ENCODE results near the gene COBL.

The COBL gene

GRCh38 chr7:51114501-51114900 lies 202.1 kb downstream of the COBL start:
- no peak for DNase-seq (ENCODE audit: low spot score)

GRCh38 chr7:51113962-51114361 lies 202.6 kb downstream of the COBL start:
- no peak for DNase-seq (ENCODE audit: low spot score)

GRCh38 chr7:51113560-51113959 lies 203.0 kb downstream of the COBL start:
- DNase-seq (ENCODE audit: low spot score): no peak

- DNase-seq (ENCODE audit: low spot score): no peak
Observed at GRCh38 chr7:51111241-51111940, 205.2 kb downstream of the COBL start.

GRCh38 chr7:51108134-51108533 lies 208.5 kb downstream of the COBL start:
- DNase-seq (ENCODE audit: low spot score): no peak

GRCh38 chr7:51104278-51104677 lies 212.3 kb downstream of the COBL start:
- no peak for DNase-seq (ENCODE audit: low spot score)

GRCh38 chr7:51103718-51104117 lies 212.9 kb downstream of the COBL start:
- DNase-seq (ENCODE audit: low spot score): no peak

- no peak for DNase-seq (ENCODE audit: low spot score)
Observed at GRCh38 chr7:51102828-51103227, 213.8 kb downstream of the COBL start.

GRCh38 chr7:51101111-51101757 lies 215.4 kb downstream of the COBL start:
- DNase-seq (ENCODE audit: low spot score): no peak

GRCh38 chr7:51090411-51090810 lies 226.2 kb downstream of the COBL start:
- no peak for DNase-seq (ENCODE audit: low spot score)

- no peak for DNase-seq (ENCODE audit: low spot score)
Observed at GRCh38 chr7:51085034-51085692, 231.4 kb downstream of the COBL start.

- no peak for DNase-seq (ENCODE audit: low spot score)
Observed at GRCh38 chr7:51084121-51084520, 232.5 kb downstream of the COBL start.

- DNase-seq (ENCODE audit: low spot score): no peak
Observed at GRCh38 chr7:51082940-51083533, 233.6 kb downstream of the COBL start.

GRCh38 chr7:51082096-51082840 lies 234.3 kb downstream of the COBL start:
- DNase-seq (ENCODE audit: low spot score): no peak

GRCh38 chr7:51081270-51081890 lies 235.2 kb downstream of the COBL start:
- DNase-seq (ENCODE audit: low spot score): no peak

- no peak for DNase-seq (ENCODE audit: low spot score)
Observed at GRCh38 chr7:51080622-51081269, 235.9 kb downstream of the COBL start.

- DNase-seq (ENCODE audit: low spot score): no peak
Observed at GRCh38 chr7:51080216-51080615, 236.4 kb downstream of the COBL start.

GRCh38 chr7:51079494-51079893 lies 237.1 kb downstream of the COBL start:
- no peak for DNase-seq (ENCODE audit: low spot score)

- no peak for DNase-seq (ENCODE audit: low spot score)
Observed at GRCh38 chr7:51078653-51079052, 238.0 kb downstream of the COBL start.

- DNase-seq (ENCODE audit: low spot score): no peak
Observed at GRCh38 chr7:51077987-51078370, 238.6 kb downstream of the COBL start.

GRCh38 chr7:51077316-51077986 lies 239.2 kb downstream of the COBL start:
- no peak for DNase-seq (ENCODE audit: low spot score)
